Cardiac muscle cell (in vitro differentiated cells and primary cell): Measurements from ENCODE around the gene NKIRAS2. TPM values are rescaled to one million over a fixed set of nuclear protein-coding genes. Genes with fewer than 3 reads are reported as not detected.
A peak's percentile ranks its signal among the peaks of the same experiment; 100 is the strongest.

Experiments used
- DNase-seq, 2 donors: peaks; one replicate each; pipeline versions ENCODE4 v3.0.0 to v3.0.0-alpha.2; 2010 to 2017; ENCODE audit warnings: low read depth in 1 of 2, low spot score in 1 of 2
- H3K27ac ChIP-seq: fragments of 200-600 bp; sonication (generic); 2 replicates; pipeline ENCODE4 v1.5.1; 2016
- H3K27me3 ChIP-seq: fragments of 200-600 bp; sonication (generic); 2 replicates; pipeline ENCODE4 v1.6.0; 2016; ENCODE audit warnings: control low read depth
- H3K36me3 ChIP-seq: fragments of 200-600 bp; sonication (generic); 2 replicates; pipeline ENCODE4 v1.5.1; 2016; ENCODE audit warnings: control low read depth
- H3K4me1 ChIP-seq: fragments of 200-600 bp; sonication (generic); 2 replicates; pipeline ENCODE4 v1.8.1; 2017; ENCODE audit warnings: low read depth, mild to moderate bottlenecking, mixed run types
- H3K4me3 ChIP-seq: fragments of 200-600 bp; sonication (generic); 2 replicates; pipeline ENCODE4 v1.5.1; 2016; ENCODE audit warnings: mild to moderate bottlenecking
- H3K9me3 ChIP-seq: fragments of 200-600 bp; sonication (generic); 2 replicates; pipeline ENCODE4 v1.5.1; 2017; ENCODE audit warnings: low read depth, mild to moderate bottlenecking, control low read depth
- CTCF ChIP-seq: IDR thresholded peaks from 2 replicates; pipeline ENCODE4 v1.5.1; 2012; ENCODE audit warnings: low read depth, mild to moderate bottlenecking, low read length
- polyA plus RNA-seq: library from polyadenylated mRNA; unstranded; fragments of >200 nt; fragmentation: Nextera tagmentation; extraction: Ambion mirVana; gene quantifications from 2 replicates; pipeline ENCODE4 v1.2.1, GENCODE V29; 2016
- total RNA-seq: library from RNA; depleted of rRNA; stranded (reverse); fragments of >200 nt; gene quantifications from 2 replicates; pipeline ENCODE4 v1.2.3, GENCODE V29; 2016

NKIRAS2 gene
- total and polyA plus RNA-seq, 2 experiments from 2014 or later, result 98.2 to 113 TPM

GRCh38 chr17:42025936-42026335, 6.0 kb downstream of the NKIRAS2 start:
- peaks cover 11% of the 10 kb centered on the region for H3K4me1 ChIP-seq
- H3K4me3 ChIP-seq, result no peak overlapping the region
- H3K27ac ChIP-seq, result no peak overlapping the region
- DNase-seq, result no peak
- no peaks in the 10 kb centered on the region for H3K27me3 ChIP-seq
- no peaks in the 10 kb centered on the region for H3K9me3 ChIP-seq
- no peak for TF ChIP-seq CTCF
- H3K36me3 ChIP-seq, result peaks cover 24% of the 10 kb centered on the region

GRCh38 chr17:42026857-42027589, 7.1 kb downstream of the NKIRAS2 start:
- no peak overlapping the region for H3K4me3 ChIP-seq
- H3K9me3 ChIP-seq, result no peaks in the 10 kb centered on the region
- peaks cover 22% of the 10 kb centered on the region for H3K36me3 ChIP-seq
- peaks cover 11% of the 10 kb centered on the region for H3K4me1 ChIP-seq
- DNase-seq, result no peak
- no peaks in the 10 kb centered on the region for H3K27me3 ChIP-seq
- TF ChIP-seq CTCF, result no peak
- no peak overlapping the region for H3K27ac ChIP-seq

DNA sequence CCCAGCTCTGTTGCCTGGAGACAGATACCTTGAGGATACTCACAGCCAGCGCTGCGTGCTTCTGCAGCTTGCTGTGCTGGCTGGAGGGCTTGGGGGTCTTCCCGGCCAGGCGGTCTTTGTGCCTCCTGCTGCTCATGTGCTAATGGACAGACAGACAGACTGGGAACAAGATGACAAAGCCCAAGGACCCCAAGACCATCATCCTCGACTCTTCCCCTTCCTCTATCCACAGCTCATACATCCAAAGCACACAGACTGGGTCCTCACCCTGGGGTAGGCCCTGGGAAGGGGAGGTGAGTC, 7.7 kb downstream of the NKIRAS2 start:
- Histone ChIP-seq H3K36me3 (peaks cover 17% of the 10 kb centered on the region), H3K9me3 (no peaks in the 10 kb centered on the region), H3K4me1 (peaks cover 11% of the 10 kb centered on the region), H3K4me3 (no peak overlapping the region), H3K27ac (peak overlapping the region; percentile 16), H3K27me3 (no peaks in the 10 kb centered on the region)
- no peak for DNase-seq
- no peak for TF ChIP-seq CTCF

GRCh38 chr17:42027961-42028790, 8.3 kb downstream of the NKIRAS2 start:
- no peak overlapping the region for H3K4me3 ChIP-seq
- H3K27me3 ChIP-seq, result no peaks in the 10 kb centered on the region
- H3K9me3 ChIP-seq, result no peaks in the 10 kb centered on the region
- peak; percentile 37 for TF ChIP-seq CTCF
- peak overlapping the region; percentile 16 for H3K27ac ChIP-seq
- DNase-seq, result peak in 1 of 2 donors; percentile 46
- peaks cover 11% of the 10 kb centered on the region for H3K4me1 ChIP-seq
- peaks cover 12% of the 10 kb centered on the region for H3K36me3 ChIP-seq

GRCh38 chr17:42028791-42029127, 8.9 kb downstream of the NKIRAS2 start:
- H3K36me3 ChIP-seq, result peaks cover 6% of the 10 kb centered on the region
- H3K9me3 ChIP-seq, result no peaks in the 10 kb centered on the region
- peaks cover 11% of the 10 kb centered on the region for H3K4me1 ChIP-seq
- H3K27me3 ChIP-seq, result no peaks in the 10 kb centered on the region
- H3K27ac ChIP-seq, result peak overlapping the region; percentile 16
- no peak for TF ChIP-seq CTCF
- no peak overlapping the region for H3K4me3 ChIP-seq
- no peak for DNase-seq
